Stimulated activated CD8-positive, alpha-beta memory T cell treated with anti-CD3 and anti-CD28 coated beads, Interleukin-4, amount 100 ng/mL, for 4 hours (primary cell): ENCODE measurements around the gene PSMD4.

Experiments used
- DNase-seq, 2 donors: peaks; one replicate each; pipeline ENCODE4 v3.0.0-alpha.2; 2020; ENCODE audit warnings: low read depth in 2 of 2, low spot score in 1 of 2

Gene PSMD4

DNA sequence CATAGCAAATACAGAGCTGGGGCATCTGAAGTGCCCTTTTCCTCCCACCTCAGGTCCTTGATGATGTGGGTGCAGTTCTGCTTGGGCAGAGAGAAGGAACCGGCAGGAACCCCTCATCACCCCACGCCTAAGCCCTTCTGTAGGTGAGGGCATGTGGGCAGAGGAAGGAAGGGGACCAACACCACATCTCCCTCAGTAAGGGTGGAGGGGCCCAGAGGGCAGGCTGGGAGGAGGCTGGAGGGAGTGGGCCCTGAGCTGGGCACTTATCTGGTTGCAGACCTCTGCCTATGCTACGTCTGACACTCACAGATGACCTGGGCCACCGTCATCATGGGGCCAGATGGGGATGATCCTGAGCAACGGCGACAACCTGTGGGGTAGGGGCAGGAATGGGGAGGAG, 38.6 kb downstream of the PSMD4 start:
- no peak for DNase-seq

DNA sequence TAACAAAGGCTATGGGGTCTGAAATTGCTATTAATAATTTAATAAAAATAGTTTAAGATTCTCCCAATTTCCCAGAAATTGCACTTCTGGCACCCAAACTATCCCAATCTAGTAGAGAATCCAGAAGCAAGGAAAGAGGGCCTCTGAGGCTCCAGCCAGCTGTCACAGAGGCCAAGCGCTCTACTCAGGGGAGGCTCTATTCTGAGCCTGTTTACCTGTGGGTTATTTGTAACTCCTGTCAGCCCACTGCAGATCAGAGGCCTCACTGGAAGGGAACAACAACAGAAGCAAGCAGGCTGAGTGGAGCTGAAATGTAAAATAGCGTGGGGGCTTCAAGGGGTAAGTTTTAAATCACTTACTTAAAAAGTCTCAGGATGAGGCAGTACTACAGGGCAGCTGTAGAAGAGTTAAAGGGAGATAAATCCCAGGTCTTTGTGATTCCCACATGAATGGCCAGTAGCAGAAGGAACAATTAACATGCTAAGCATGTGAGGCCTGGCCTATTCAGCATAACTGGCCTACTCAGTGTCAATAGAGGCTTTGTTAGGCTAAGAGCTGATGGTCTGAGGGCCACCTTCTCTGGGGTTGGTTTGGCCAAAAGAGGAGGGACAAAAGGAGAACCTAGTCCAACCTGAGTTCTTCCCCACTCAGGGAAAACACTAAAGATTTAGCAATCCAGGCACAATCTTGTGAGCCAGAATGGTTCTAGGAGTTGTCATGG, 40.4 kb downstream of the PSMD4 start:
- no peak for DNase-seq

DNA sequence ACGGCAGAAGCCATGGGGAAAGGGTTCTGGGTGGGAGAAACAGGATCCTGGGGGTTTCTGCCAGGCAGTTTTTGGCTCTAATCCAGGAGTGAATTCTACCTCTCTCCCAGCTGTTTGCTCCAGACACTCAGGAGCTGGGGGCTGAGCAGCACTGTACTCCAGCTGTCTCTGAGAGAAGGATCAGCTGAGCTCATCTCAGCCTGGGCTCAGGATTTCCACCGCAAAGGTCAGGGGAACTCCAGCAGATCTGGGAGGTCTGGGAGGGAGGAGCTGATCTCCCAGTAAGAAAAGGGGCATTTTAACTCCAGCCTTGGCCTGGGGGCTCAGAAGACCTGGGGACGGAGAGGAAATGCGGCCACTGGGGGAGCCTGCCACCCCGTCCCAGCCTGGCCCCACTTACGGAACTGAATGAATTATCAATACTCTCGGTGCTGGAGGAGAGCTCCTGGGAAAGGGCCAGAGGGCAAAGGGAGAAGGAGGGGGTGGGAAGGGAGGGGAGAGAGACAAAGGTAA, 55.3 kb downstream of the PSMD4 start:
- DNase-seq = no peak

DNA sequence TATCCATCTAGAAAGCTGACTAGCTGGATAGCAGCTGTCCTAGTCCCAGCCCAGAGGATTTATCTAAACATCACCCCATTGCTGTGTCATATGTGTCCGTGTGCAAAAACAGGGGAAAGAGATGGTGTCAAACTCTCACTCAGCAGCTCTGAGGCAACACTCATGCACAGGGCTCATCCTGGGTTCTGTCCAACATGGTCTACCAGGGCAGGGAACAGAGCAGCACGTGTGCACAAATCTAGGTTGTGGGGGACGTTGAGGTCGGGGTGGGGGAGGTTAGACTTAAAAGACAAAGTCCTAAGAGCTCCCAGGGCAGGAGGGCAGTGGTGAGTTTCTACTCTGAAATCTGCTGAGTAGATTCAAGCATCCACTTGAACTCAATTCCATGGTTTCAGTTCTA, 56.5 kb downstream of the PSMD4 start:
- no peak for DNase-seq

DNA sequence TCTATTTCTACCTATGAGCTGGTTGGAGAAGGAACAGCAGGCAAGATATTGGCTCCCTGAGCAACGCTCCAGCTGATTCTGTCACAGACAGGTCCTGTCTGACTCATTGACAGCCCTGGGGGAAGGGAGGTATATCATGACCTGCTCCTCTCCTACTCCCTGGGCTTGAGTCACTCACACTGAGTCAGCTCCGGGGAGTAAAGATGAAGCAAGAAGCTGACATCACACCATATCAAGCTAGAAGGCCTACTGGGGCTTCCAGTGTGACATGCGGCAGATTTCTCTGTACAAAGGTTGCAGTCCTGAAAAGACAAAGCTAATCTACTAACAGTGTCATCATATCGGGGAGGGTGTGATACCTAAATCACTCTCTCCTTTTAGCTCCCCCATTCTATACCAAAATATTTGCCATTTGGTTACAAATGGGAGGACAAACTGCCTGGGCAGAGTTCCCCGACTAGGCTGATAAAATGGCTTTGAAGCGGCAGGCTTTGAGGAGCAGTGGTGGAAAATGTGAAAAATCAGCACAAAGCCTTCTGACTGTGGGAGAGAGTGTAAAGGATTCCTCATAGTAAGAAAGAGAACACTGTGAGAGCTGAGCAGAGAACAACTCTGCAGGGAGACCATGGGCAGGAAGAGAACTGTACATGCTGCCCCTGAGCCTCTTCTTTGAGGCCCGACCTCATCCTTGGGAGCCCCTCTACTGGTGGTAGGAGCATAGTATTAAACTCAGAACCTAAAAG, 57.2 kb downstream of the PSMD4 start:
- peak; percentile 49 to 76 for DNase-seq

DNA sequence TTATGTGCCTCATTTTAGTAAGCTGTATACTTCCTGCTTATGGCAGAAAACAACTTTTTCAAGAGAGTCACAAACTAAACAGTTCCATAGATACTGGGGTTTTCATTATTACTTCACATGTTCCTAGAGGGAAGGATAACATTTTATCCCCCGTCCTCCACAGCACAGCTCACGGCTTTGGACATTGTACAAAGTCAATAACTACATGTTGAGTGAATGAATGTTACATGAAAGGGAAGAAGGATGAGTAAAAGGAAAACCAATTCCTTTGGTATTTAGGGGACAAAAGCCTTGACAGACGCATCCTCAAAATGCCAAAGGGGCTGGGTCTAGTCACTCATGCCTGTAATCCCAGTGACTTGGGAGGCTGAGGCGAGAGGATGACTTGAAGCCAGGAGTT, 57.9 kb downstream of the PSMD4 start:
- no peak for DNase-seq

DNA sequence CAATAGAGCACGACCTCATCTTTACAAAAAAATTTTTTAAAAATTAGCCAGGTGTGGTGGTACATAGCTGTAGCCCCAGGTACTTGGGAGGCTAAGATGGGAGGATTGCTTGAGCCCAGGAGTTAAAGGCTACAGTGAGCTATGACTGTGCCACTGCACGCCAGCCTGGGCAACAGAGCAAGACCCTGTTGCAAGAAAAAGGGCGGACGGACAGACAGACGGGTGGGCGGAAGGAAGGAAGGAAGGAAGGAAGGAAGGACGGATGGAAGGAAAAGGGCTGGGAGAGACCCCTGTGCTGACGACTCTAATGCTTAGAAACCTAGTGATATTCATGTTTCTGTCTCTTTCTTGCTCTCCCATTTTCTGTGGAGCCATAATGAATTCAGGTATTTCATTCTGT, 58.3 kb downstream of the PSMD4 start:
- DNase-seq = no peak

DNA sequence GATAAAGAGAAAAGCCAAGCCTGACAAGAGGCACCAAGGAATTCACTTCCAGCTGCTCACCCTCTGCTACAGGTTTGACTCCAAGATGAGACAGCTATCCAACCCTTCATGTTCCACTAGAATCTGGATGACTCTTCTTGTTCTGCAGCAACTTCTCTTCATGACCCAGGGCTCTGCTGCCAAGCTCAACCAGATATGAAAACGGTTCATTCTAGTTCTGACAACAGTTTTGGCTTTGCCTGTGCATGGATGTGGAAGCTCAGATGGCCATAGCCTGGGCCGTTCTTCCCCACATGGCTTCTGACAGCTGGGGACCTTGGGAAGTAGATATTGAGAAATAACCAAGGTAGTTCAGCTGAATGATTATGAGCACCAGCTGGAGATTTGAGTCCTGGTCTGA, 59.0 kb downstream of the PSMD4 start:
- DNase-seq = no peak

DNA sequence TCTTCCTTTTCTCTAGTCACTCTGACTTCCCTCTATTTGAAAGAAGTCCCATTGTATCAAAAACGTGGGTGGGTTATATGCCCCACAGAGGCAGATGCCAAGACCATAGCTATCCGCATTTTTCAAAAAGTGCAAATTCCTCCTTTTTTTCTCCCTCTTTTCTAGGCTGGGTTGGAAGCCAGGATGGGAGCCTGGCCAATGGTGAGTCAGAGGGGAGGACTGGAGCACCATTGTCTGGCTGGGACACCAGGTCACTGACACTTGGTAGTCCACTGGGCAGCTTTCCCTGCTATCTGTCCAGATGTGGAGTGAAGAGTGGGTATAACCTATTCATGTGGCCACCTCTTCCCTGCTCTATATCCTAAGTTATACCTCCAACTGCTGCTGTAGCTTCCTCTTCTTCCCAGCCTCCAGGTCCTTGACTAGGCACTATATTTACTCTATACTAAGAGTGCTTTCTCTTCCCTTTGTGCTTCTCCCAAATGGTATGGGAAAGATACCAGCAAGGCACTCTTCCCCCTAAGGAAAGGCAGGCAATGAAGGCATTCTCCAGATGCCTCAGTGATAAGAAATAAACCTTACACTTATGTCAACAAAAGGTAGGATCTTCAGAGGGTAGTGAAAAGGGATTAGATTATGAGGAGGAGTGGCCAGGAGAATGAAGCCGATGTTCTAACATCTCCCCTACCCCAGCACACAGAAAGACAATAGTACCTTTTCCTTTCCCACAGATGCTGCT, 59.8 kb downstream of the PSMD4 start:
- no peak for DNase-seq

DNA sequence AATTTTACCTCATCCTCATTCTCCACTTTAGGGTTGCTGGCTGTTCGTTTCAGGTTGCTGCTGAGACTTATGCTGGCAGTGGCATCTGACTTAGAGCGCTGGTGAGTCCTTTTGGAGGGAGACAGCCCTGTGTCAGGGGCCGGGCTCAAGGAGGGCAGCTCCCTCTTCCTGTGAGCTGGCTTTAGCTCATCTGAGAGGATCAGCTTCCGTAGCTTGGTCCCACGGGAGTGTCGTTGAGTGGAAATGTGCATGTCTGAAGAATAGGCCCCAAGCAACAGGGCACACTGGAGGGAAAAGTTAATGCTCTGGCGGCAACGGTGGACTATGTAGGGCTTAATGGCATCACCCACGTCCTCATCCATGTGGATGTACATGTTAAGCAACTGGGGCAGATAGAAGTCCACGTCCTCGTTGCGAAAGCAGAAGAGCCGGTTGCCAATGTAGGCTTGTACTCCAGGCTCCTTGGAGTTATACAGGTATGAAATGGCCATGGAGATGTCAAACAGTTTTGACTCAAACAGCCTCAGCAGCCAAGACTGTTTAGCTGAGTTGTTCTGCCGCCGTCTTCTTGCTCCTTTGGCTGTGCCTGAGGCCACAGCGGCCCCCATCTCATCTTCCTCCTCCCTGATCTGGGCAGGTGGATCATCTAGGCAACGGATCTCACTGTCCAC, 61.2 kb downstream of the PSMD4 start:
- DNase-seq = no peak
